NAMALWA (cell line): ENCODE data around the gene SLC4A4.
"Not testable (repeated sequence)": the region's sequence is repeated elsewhere in the genome, so short reads cannot be mapped to it uniquely, and the experiment has no call there.

Source experiments
- DNase-seq: peaks from one replicate; pipeline ENCODE4 v3.0.0-alpha.2; 2015; ENCODE audit warnings: low spot score

The SLC4A4 gene

DNA sequence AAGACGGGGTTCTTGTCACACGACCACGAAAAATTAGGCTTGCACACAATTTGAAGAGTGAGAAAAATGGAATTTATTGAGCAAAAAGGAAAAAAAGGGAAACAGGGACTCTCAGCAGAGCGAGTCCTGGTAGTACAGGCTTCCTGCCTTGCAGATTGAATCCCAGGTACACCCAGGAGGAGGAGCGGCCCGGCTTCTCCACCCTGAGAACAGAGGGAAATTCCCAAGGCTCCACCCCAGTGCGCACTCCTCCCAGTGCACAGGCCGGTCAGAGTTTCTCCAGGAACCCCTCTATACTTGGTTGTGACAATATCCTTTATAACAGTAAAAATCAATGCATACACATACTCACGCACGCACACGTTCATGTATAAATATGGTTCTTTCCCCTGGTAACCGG is 22.0 kb downstream of the SLC4A4 start:
- DNase-seq, result no peak

DNA sequence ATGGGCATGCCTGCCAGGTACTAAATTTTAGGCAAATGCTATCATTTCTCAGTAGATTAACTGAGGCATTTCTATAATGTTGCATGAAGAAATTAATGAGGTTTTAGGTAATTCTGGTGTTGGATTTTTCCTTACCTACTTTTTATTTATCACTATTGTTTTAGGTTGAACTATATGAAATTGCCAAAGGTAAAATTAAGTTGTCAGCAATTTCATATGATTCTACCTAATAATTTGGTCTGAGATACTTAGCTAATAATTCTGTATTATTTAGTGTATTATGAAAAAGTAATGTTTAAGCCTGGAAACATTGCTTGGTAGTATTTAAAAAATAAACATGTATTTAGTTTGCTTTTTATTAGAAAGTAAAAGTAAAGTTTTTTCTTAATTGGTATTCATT is 22.7 kb downstream of the SLC4A4 start:
- DNase-seq, result no peak

DNA sequence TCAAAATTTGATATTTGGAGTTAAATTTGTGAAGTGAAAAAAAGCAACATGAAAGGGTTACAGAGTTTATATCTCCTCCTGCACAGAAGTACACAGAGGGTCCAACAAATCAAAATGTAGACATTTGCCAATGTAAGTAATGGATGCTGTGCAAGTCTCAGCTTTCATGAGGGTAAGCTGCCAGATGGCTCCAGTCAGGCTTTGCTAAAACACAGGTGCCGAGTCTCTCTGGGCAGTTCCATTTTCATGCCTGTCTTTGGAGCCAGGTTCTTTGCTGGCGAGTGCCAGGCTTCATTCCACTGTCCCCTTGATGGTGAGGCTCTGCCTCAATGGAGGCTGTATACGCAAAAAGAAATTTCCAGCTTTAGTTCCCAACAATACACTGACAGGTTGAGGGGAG is 27.9 kb downstream of the SLC4A4 start:
- no peak for DNase-seq

DNA sequence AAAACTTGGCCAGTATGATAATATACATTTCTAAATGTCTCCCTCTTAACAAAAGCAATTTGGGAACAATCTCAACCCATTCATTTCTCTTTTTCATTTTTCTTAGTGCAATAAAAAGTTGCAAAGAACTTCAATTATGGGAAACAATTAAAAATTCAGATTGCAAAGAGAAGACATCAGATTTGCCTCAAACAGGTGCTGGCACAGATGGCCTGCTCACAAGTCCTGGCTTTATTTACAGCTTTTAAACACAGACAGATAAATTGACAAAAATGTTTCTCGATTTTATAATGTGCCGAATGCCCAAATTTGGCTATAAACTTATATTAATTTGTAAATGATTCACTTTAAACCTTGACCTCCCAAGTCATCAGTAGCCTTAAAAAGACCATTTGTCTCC is 28.7 kb downstream of the SLC4A4 start:
- DNase-seq, result no peak

DNA sequence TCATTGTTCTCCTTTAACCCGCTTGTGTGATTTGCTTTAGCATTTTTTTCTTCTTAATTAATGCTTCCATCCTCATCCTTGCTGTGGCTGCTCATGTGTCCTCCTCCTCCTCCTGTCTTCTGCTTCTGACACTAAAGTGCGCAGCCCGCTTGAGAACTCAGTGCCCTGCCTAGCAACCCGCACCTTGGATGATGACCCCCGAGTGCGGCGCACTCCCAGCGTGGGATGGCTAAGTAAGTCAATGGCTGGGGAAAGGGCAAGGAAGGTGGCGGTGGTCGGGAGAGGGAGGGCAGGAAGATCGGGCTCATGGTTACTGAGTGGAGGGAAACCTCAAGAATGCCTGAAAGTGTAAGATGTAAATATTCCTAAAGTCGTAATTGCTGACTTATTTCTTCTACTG is 30.1 kb downstream of the SLC4A4 start:
- no peak for DNase-seq

DNA sequence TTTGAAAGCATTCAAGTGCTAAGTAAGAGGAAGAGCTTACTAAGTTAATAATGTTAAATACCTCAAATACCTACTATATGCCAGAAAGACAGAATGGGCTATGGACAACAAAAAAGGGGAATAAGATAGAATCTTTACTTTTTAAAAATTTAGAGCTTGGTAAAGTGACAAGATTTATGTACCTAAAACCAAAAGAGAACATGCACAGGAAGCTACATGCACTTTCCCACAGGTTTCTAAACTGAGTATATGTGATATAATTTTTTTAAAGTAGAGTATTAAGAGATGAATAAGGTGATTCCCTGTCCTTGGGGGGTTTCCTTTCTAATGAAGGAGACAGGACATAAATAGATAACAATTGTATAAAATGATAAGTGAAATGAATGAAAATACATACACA is 30.7 kb downstream of the SLC4A4 start:
- DNase-seq, result no peak

DNA sequence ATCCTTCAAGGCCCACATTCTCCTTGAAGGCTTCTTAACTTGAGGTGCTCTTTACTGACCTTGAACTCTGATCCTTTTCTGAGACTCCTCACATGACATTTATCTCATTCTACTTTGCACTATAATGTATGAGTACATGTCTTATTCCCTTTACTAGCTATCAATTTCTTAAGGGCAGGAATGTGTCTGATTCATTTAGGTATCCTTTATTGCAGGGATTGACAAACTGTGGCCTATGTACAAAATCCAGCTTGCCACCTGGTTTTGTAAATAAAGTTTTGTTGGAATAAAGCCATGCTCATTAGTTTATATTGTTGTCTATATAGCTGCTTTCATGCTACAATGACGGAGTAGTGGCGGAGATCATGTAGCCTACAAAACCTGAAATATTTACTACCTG is 36.7 kb downstream of the SLC4A4 start:
- DNase-seq, result no peak

DNA sequence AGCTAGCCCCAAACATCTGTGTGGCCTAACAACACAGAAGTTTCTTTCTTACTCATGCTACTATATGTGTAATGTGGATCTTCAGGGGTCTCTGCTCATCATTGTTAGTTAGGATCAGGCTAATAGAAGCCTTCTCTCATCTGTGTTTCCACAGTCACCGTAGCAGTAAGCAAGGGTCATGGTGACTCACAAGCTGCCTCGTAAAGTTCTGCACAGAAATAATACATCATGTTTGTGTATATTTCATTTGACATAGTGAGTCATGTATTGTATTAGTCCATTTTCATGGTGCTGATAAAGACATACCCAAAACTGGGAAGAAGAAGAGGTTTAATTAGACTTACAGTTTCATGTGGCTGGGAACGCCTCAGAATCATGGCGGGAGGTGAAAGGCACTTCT is 38.7 kb downstream of the SLC4A4 start:
- DNase-seq, result no peak

DNA sequence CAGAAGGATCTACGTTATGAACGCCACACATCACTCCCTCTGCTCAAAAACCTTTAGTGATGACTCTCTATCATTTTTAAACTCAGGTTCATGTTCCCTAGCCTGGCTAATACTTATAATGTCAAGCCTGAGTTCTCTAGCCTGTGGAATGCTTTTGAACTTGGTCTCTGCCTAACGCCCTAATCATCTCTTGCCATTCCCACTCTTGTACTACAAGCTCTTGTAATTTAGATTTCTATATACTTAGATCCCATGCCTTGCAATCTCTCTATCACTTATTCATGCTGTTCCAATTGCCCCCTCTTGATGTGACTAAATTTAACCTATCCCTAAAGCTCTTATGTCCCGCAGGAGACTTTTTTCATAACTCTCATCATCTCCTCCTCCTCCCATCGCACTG is 40.3 kb downstream of the SLC4A4 start:
- DNase-seq, result no peak

DNA sequence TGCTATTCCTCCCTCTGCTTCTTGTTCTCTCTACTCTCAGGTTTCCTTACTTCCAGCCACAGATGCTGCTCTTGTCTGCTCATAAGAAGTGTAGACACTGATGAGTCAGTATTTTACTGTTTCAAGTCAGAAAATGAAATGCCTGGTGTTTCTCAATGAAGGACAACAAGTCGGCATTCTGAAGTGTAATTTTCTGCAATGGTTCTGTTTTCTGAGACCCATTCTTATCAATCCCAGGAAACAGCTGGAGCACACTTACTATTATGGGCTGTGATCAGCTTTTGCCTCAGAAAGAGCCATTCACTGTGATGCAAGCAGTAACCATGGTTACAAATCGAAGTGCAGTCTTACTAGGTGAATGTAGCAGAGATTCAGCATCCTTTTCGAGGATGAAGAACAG is 42.0 kb downstream of the SLC4A4 start:
- no peak for DNase-seq

DNA sequence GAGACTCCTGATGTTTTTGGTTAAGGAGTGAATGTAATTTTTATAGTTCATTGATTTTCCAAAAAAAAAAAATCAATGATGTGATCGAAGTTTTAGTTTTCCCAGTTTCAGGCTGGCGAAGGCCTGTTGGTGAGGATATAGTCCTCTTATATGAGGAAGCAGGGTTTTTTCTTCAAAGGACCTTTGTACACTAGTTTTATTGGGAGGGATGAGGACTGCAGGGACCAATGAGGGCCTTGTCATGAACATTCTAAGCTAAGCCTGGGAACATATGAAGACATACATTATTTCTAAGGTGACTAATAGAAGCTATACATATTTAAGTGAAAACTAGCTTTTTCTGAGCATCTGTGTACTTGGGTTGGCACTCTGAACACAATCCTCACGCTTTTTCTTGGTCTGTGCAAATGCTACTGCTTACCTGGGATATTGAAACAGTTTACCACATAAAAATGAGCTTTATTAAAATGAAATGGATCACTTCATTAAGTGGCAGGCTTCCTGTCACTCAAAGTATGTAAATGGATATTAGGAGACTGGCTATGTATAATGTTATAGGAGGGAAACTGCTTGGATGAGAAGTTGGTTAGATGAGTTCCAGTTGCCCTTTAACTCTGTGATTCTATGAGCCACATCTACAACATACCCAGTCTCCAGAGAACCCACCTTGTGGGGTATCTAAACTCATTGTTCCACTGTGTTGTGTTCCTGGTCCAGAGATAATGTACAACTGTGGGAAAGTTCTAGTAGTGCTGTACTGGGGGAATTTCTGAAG is 43.5 kb downstream of the SLC4A4 start:
- no peak for DNase-seq

DNA sequence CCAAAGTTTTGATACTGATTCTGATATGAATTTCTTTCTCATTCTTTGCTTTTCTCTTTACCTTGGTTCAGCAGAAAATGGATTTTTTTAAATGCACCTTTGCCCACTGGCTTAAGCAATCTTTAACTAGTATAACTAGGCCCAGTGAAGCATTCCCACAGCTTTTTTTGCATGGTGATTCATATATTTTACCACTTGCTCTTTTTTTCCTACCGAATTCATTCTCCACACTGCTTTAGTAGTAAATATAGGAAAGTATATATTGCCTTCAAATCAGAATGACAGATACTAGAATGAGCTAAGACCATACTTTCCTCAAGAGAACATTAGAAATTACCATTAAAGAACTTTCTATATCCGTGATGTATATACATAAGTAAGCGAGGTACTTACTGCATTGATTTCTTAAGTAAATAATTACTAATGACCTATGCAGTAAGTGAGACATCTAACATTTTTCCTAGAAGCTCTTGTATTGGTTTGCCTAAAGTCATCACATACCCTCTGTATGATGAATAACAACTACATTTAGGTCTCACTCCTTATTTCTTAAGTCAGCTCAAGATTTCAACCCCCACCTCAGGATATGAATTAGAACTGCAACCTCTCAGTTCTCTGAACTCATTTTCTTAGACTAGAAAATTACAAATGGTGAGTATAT is 44.2 kb downstream of the SLC4A4 start:
- DNase-seq, result no peak

DNA sequence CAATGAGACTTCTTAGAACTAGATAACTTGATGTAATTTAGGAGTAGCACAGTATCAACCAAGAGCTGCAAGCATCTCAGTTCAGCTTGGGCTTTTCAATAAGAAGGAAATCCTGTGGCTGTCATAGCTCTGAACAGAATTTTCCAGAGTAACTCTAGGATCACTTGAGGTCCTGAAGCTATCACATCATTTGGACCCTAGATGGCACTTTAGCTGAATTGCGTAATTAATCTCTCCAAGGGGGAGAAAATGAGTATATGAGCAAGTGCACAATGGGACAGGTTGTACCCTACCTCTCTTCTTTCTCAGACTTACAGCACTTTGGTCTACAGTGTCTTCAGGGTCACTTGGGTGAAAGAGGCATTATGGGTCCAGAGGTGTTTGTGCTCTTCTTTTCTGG is 45.2 kb downstream of the SLC4A4 start:
- peak; percentile 3 for DNase-seq

DNA sequence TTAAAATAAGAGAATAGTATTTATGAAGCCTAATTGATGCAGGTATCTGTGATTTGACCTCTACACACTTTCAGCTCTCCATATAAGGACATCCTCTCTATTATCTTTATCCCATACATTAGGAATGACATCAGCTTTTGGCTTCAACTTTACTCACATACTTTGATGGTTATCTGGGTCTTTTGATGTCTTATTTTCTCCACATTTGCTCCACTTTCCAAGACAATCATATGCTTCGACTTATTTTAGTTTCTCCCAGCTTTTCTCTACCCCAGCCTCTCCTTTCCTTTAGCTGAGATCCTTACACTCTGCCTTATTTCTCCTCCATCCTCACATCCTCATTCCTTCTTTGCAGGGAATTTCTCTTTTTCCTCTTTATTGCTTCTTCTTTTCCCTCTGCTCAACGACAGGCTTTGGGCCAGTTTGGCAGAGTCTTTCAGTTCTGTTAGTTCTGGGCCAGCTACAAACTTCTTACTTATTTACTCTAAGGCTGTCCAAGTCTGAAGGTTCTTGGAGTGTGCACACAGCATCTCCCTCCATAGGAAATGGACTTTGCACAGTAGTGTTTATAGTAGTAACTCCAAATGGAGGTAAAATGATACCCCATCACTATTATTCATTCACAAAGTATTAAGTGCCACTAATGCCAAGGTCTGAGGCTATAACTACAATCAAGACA is 50.5 kb downstream of the SLC4A4 start:
- no peak for DNase-seq

DNA sequence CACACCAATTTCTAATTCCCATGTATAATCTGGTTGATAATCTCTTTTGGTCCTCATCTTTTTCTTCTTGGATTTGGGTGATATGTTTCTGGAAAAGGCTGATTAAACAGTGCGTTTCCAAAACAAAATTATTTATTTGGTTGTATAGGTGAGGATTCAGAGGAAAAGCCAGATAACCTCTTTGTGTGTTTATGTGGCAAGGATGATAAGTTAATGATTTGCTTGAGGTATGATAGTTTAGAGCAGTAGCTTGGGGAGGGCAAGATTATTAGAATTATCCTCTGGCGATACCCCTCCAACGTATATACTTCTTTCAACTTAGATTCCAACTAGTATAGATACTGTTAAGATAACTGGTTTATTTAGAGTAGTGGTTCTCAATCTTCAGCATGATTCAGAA is 53.3 kb downstream of the SLC4A4 start:
- DNase-seq, result no peak

DNA sequence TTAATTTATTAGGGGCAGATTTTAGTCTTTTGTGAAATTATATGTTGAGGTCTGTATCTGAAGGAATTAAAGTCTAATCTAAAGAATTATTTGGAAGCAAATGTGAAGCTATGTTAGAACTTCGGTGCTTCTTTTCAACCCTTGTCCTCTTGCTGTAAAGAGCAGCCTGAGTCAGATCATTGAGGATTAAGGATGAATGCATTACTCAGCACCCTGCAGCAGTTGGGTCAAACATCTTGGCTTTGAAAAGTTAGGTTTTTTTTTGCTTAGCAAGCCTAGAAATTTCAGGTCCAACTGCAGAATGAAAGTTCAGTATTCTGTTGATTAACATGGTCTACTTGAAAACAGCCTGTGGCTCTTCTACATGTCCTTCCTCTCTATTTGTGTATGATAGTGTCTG is 57.6 kb downstream of the SLC4A4 start:
- no peak for DNase-seq

DNA sequence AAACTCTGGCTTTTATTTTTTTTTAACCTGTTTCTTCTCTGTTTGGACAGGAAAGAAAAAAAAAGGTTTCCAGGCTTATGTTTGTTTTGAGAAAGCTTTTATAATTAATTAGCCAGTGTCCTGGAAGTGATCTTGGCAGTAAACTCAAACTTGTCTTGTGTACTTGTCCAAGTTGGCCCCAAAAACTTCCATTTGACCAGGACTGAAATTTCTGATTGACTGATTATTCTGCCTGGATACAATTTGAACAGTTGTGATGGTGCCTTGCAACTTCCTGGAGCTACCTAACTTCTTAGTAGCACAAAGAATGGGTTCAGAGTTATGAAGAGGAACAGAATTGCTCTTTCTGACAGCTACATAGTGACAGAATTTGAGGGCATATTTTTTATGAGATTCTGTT is 62.0 kb downstream of the SLC4A4 start:
- no peak for DNase-seq

DNA sequence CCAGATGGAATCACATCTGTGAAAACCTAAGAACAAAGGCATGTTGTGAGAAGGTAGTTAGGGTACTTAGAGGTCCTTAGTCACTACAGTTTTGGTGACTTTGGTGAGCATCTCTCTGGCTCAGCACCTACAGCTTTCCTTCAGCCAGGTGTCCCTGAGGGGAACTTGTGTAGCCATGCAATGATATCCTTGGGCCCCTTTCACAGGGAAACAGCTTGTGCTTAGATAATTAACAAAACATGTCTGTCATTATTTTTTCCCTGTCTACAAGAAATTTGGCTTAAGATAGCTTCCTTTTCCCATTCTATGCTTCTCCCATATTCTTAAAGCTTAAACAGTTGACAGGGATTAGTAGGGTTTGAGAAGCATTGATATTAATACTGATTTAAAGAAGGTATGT is 63.8 kb downstream of the SLC4A4 start:
- DNase-seq, result no peak

DNA sequence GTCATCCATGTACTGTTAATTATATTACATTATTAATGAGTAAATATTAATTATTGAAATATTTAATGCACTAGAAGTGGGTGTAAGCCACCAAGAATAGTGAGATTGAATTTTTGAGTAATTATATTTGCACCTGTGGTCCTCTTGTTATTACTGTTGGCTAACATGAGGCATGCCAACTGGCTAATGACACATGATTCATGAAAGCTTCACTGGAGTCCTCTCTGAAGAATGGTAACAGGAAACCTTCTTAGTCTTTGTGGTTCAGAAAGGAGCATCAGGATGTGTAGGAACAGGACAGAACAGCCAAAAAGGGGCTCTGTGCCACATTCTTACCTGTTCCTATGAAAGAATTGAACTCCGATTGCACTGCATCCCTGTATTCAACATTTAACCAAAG is 65.2 kb downstream of the SLC4A4 start:
- no peak for DNase-seq

DNA sequence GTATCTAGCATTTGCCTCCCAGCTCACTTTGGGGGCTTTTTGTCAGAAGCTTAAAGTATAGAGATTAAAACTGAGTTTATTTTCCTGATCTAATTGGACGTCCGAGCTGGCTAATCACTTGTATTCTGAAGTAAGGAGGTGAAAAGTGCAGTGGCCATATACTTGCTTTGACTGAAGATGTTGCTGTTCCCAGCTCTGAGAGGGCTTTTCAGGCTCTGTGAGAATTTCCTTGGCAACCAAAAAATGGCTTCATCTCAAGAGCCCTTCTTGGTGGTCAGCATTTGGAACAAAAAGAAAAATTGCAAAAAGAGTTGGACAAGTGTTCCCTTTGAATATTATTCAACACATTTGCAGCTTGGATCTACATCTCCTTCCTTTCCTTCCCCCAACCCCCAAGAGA is 67.0 kb downstream of the SLC4A4 start:
- no peak for DNase-seq

DNA sequence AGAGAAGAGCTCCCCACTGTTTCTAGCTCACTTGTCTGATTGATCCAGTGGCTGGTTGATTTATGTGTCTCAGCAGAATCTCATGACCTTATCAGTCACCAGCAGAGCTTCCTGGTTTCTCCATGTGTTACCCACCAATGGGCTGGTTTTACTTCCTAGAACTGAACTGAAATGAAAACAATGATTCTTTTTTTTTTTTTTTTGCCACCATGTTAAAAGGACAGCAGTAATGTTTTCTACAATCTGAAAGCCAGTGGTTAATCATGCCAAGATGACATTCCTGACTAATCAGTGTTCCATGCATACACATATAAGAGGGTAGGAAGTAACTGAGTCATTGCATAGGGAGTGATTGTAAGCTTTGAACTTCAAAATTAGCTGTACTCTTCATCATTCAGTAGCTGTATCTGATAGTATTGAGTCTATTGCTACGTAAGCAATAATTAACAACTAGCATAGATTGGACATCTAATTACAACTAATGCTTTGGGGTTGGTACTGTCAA is 67.7 kb downstream of the SLC4A4 start:
- no peak for DNase-seq

DNA sequence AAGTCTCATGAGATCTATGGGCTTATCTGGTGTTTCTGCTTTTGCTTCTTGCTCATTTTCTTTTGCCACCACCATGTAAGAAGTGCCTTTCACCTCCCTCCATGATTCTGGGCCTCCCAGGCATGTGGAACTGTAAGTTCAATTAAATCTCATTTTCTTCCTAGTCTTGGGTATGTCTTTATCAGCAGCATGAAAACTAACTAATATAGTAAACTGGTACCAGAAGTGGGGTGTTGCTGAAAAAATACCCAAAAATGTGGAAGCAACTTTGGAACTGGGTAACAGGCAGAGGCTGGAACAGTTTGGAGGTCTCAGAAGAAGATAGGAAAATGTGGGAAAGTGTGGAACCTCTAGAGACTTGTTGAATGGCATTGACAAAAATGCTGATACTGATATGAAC is 70.1 kb downstream of the SLC4A4 start:
- not testable (repeated sequence) for DNase-seq

DNA sequence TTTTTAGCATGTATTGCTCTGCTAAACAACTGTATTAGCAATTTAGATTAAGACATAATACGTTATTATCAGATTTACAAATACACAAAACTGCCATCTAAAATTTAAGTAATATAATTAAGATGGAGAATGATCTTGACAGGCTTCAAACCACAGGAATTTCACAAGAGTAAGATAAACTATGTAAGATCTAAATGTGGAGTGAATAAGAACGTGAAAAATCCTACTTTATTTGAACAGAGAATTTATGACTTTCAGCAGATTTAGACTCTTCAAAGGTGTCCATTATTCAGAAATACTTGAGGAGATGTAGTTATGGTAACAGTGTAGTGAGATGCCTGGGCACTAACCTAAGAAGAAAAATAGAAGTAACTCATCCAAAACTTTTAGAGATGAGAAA is 73.2 kb downstream of the SLC4A4 start:
- DNase-seq, result no peak
